H7 (cell line): ENCODE results near the gene DPYSL3. TPM values are rescaled to one million over a fixed set of nuclear protein-coding genes. Genes with fewer than 3 reads are reported as not detected.

Experiments
- DNase-seq: peaks from one replicate; pipeline ENCODE4 v3.0.0; 2012
- H3K27me3 ChIP-seq: 2 replicates; pipeline ENCODE4 v1.6.0; 2011; ENCODE audit warnings: mild to moderate bottlenecking, low read length; ENCODE audit not compliant: control insufficient read depth, insufficient read depth
- H3K36me3 ChIP-seq: replicated peaks from 2 replicates; pipeline ENCODE4 v1.5.1; 2011; ENCODE audit warnings: low read length; ENCODE audit not compliant: control insufficient read depth, insufficient read depth
- H3K4me3 ChIP-seq: 2 replicates; pipeline ENCODE4 v1.5.1; 2011; ENCODE audit warnings: low read depth, mild to moderate bottlenecking, control low read depth, low read length, moderate library complexity; ENCODE audit not compliant: insufficient read depth
- total RNA-seq: library from RNA; depleted of rRNA; stranded (reverse); fragments of >200 nt; shearing (Covaris generic); gene quantifications from 2 replicates; pipeline ENCODE4 v1.2.3, GENCODE V29; 2014

The DPYSL3 gene
- total RNA-seq, 1 experiment from 2014 or later: 184 TPM

- H3K36me3 ChIP-seq: peaks cover 8% of the 10 kb centered on the region
- H3K4me3 ChIP-seq: no peak overlapping the region
- H3K27me3 ChIP-seq: no peaks in the 10 kb centered on the region
- no peak for DNase-seq
Measured at GRCh38 chr5:147446523-147446922, 63.3 kb downstream of the DPYSL3 start.

- H3K4me3 ChIP-seq: no peak overlapping the region
- peaks cover 8% of the 10 kb centered on the region for H3K36me3 ChIP-seq
- no peaks in the 10 kb centered on the region for H3K27me3 ChIP-seq
- no peak for DNase-seq
Measured at GRCh38 chr5:147445917-147446316, 64.0 kb downstream of the DPYSL3 start.

GRCh38 chr5:147445090-147445489 is 64.8 kb downstream of the DPYSL3 start:
- no peaks in the 10 kb centered on the region for H3K27me3 ChIP-seq
- H3K4me3 ChIP-seq: no peak overlapping the region
- peaks cover 8% of the 10 kb centered on the region for H3K36me3 ChIP-seq
- no peak for DNase-seq

- no peak for DNase-seq
- Histone ChIP-seq H3K4me3 (no peak overlapping the region), H3K36me3 (peaks cover 8% of the 10 kb centered on the region), H3K27me3 (no peaks in the 10 kb centered on the region)
Measured at GRCh38 chr5:147442224-147442623, 67.6 kb downstream of the DPYSL3 start.

GRCh38 chr5:147441191-147441695 is 68.6 kb downstream of the DPYSL3 start:
- H3K36me3 ChIP-seq: peaks cover 4% of the 10 kb centered on the region; the same call in 1 of the 2 replicates
- no peaks in the 10 kb centered on the region for H3K27me3 ChIP-seq
- H3K4me3 ChIP-seq: no peak overlapping the region
- no peak for DNase-seq

GRCh38 chr5:147439254-147439653 is 70.6 kb downstream of the DPYSL3 start:
- Histone ChIP-seq H3K4me3 (no peak overlapping the region), H3K27me3 (no peaks in the 10 kb centered on the region), H3K36me3 (peaks cover 1% of the 10 kb centered on the region; the same call in 1 of the 2 replicates)
- DNase-seq: no peak

- H3K27me3 ChIP-seq: no peaks in the 10 kb centered on the region
- H3K4me3 ChIP-seq: no peak overlapping the region
- no peak for DNase-seq
- peaks cover 1% of the 10 kb centered on the region; the same call in 1 of the 2 replicates for H3K36me3 ChIP-seq
Measured at GRCh38 chr5:147437161-147437596, 72.7 kb downstream of the DPYSL3 start.

GRCh38 chr5:147436596-147436995 is 73.3 kb downstream of the DPYSL3 start:
- Histone ChIP-seq H3K27me3 (no peaks in the 10 kb centered on the region), H3K4me3 (no peak overlapping the region), H3K36me3 (peaks cover 1% of the 10 kb centered on the region; the same call in 1 of the 2 replicates)
- no peak for DNase-seq

- no peaks in the 10 kb centered on the region for H3K27me3 ChIP-seq
- no peak for DNase-seq
- no peak overlapping the region for H3K4me3 ChIP-seq
- H3K36me3 ChIP-seq: peaks cover 1% of the 10 kb centered on the region; the same call in 1 of the 2 replicates
Measured at GRCh38 chr5:147434049-147434448, 75.8 kb downstream of the DPYSL3 start.

- no peak overlapping the region for H3K4me3 ChIP-seq
- no peak for DNase-seq
- peaks cover 1% of the 10 kb centered on the region; the same call in 1 of the 2 replicates for H3K36me3 ChIP-seq
- H3K27me3 ChIP-seq: no peaks in the 10 kb centered on the region
Measured at GRCh38 chr5:147432323-147432722, 77.5 kb downstream of the DPYSL3 start.

GRCh38 chr5:147431586-147431985 is 78.3 kb downstream of the DPYSL3 start:
- DNase-seq: no peak
- H3K4me3 ChIP-seq: no peak overlapping the region
- H3K36me3 ChIP-seq: no peaks in the 10 kb centered on the region

GRCh38 chr5:147430628-147431027 is 79.2 kb downstream of the DPYSL3 start:
- Histone ChIP-seq H3K27me3 (no peaks in the 10 kb centered on the region), H3K4me3 (no peak overlapping the region), H3K36me3 (no peaks in the 10 kb centered on the region)
- DNase-seq: no peak

More at GRCh38 chr5:147431586-147431985, 78.3 kb downstream of the DPYSL3 start:
- H3K27me3 ChIP-seq: no peaks in the 10 kb centered on the region

- DNase-seq: no peak
- H3K4me3 ChIP-seq: no peak overlapping the region
- H3K36me3 ChIP-seq: peaks cover 4% of the 10 kb centered on the region
- no peaks in the 10 kb centered on the region for H3K27me3 ChIP-seq
Measured at GRCh38 chr5:147427521-147428401, 82.1 kb downstream of the DPYSL3 start.

GRCh38 chr5:147426640-147427327 is 83.1 kb downstream of the DPYSL3 start:
- no peak for DNase-seq
- H3K27me3 ChIP-seq: no peaks in the 10 kb centered on the region
- H3K36me3 ChIP-seq: peaks cover 4% of the 10 kb centered on the region
- no peak overlapping the region for H3K4me3 ChIP-seq

- peaks cover 23% of the 10 kb centered on the region for H3K36me3 ChIP-seq
- H3K4me3 ChIP-seq: no peak overlapping the region
- DNase-seq: no peak
- H3K27me3 ChIP-seq: no peaks in the 10 kb centered on the region
Measured at GRCh38 chr5:147418613-147419012, 91.3 kb downstream of the DPYSL3 start.
